Activated CD8-positive, alpha-beta T cell treated with anti-CD3 and anti-CD28 coated beads, Interleukin-2, amount 10 ng/mL, durations not matched to agents 7 days and 5 days (primary cell): Measurements from ENCODE around the gene ALDH3A2. TPM values are rescaled to one million over a fixed set of nuclear protein-coding genes. Genes with fewer than 3 reads are reported as not detected.

Experiments
- ATAC-seq: fragments of 150-1000 bp; cut with Tn5 transposase; one replicate; pipeline ENCODE4 v1.10.0; 2021; ENCODE audit warnings: moderate library complexity
- CTCF ChIA-PET: fragments of 350-600 bp; sonication (Branson Sonifier 250); formaldehyde crosslinking; loops from one replicate; lab custom pipeline; 2021; ENCODE audit warnings: antibody characterized with exemption; lab: Charles Lee
- POLR2A ChIA-PET: fragments of 350-600 bp; sonication (Branson Sonifier 250); formaldehyde crosslinking; loops from one replicate; lab custom pipeline; 2021; ENCODE audit warnings: antibody characterized with exemption; lab: Charles Lee
- DNase-seq: peaks from one replicate; pipeline ENCODE4 v3.0.0-alpha.2; 2020
- H3K27ac Mint-ChIP-seq: one replicate; pipeline ENCODE4 v1.8.0; 2021; ENCODE audit warnings: mild to moderate bottlenecking, mixed read lengths
- H3K27me3 Mint-ChIP-seq: one replicate; pipeline ENCODE4 v1.8.0; 2021; ENCODE audit warnings: low read depth, mixed read lengths
- H3K36me3 Mint-ChIP-seq: one replicate; pipeline ENCODE4 v1.8.0; 2021; ENCODE audit warnings: low read depth, mixed read lengths
- H3K4me1 Mint-ChIP-seq: one replicate; pipeline ENCODE4 v1.8.0; 2021; ENCODE audit warnings: low read depth, mixed read lengths
- H3K4me3 Mint-ChIP-seq: one replicate; pipeline ENCODE4 v1.8.0; 2021; ENCODE audit warnings: mild to moderate bottlenecking, mixed read lengths
- H3K9me3 Mint-ChIP-seq: one replicate; pipeline ENCODE4 v1.8.0; 2022; ENCODE audit warnings: mixed read lengths; ENCODE audit not compliant: insufficient read depth
- total RNA-seq, 2 experiments: library from RNA; stranded (reverse); gene quantifications; one replicate each; pipeline ENCODE4 v1.2.3, GENCODE V29; 2021

ALDH3A2 gene
- total RNA-seq, result 10 to 100 TPM; 25.1 to 27.4 TPM

GRCh38 chr17:19648475-19649273, at the start of gene ALDH3A2:
TSS of gene ALDH3A2 (plus strand) at chr17:19648751. CDS start at chr17:19648972, 221 bp downstream.
- Mint-ChIP-seq H3K4me1 (peaks cover 40% of the 10 kb centered on the region), H3K4me3 (peak within 1 kb of the TSS; percentile 84), H3K9me3 (no peaks in the 10 kb centered on the region), H3K36me3 (peaks cover 13% of the 10 kb centered on the region), H3K27ac (peak within 1 kb of the TSS; percentile 92), H3K27me3 (peaks cover 6% of the 10 kb centered on the region)
- CTCF ChIA-PET, result interaction anchor here (0.6 to 3.4 kb wide), 15 partner anchors 8 to 286 kb away, joined by 3 to 20 read pairs (median 5); partner anchors contain the start of genes B9D1 and MAPK7
- ATAC-seq, result peak; percentile 98
- POLR2A ChIA-PET, result interaction anchor here (1.0 to 2.9 kb wide), 9 partner anchors 8 to 329 kb away, joined by 3 to 18 read pairs (median 5); partner anchors contain the start of gene AKAP10
- DNase-seq, result peak; percentile 95

GRCh38 chr17:19610311-19610710, 38.2 kb upstream of the ALDH3A2 start:
- H3K27me3 Mint-ChIP-seq, result peaks cover 3% of the 10 kb centered on the region
- no peaks in the 10 kb centered on the region for H3K9me3 Mint-ChIP-seq
- H3K4me3 Mint-ChIP-seq, result no peak overlapping the region
- ChIA-PET POLR2A (no interaction called here), CTCF (no interaction called here)
- no peaks in the 10 kb centered on the region for H3K36me3 Mint-ChIP-seq
- DNase-seq (no peak), ATAC-seq (no peak)
- no peak overlapping the region for H3K27ac Mint-ChIP-seq
- H3K4me1 Mint-ChIP-seq, result no peaks in the 10 kb centered on the region

DNA sequence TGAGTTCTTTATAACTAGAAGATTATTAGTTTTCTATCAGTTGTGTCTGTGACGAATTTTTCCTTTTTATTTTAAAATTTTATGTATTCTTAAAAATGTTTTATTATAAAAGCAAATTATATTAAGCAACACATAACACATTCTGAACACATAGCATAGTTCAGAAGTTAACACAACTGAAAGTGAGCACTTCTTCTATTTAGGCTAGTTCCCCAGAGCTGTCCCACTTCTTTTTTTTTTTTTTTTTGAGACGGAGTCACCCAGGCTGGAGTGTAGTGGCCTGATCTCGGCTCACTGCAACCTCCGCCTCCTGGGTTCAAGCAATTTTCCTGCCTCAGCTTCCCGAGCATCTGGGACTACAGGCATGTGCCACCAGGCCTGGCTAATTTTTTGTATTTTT, 37.7 kb upstream of the ALDH3A2 start:
- no peaks in the 10 kb centered on the region for H3K9me3 Mint-ChIP-seq
- no peak for ATAC-seq
- no peak overlapping the region for H3K27ac Mint-ChIP-seq
- no peaks in the 10 kb centered on the region for H3K36me3 Mint-ChIP-seq
- CTCF ChIA-PET, result interaction anchor here (1.3 kb wide), 1 partner anchor 134 kb away, joined by 3 read pairs; no protein-coding TSS in a partner anchor
- no peak for DNase-seq
- POLR2A ChIA-PET, result no interaction called here
- peaks cover 3% of the 10 kb centered on the region for H3K27me3 Mint-ChIP-seq
- H3K4me3 Mint-ChIP-seq, result no peak overlapping the region
- no peaks in the 10 kb centered on the region for H3K4me1 Mint-ChIP-seq

- Mint-ChIP-seq H3K27me3 (peaks cover 5% of the 10 kb centered on the region), H3K9me3 (peaks cover 15% of the 10 kb centered on the region), H3K4me3 (no peak overlapping the region), H3K36me3 (no peaks in the 10 kb centered on the region), H3K27ac (no peak overlapping the region), H3K4me1 (no peaks in the 10 kb centered on the region)
- POLR2A ChIA-PET, result no interaction called here
- ATAC-seq (no peak), DNase-seq (no peak)
- CTCF ChIA-PET, result no interaction called here
These were observed 34.6 kb upstream of the ALDH3A2 start for GRCh38 chr17:19613979-19614378.

- ChIA-PET POLR2A (no interaction called here), CTCF (no interaction called here)
- no peaks in the 10 kb centered on the region for H3K4me1 Mint-ChIP-seq
- H3K27me3 Mint-ChIP-seq, result peaks cover 3% of the 10 kb centered on the region
- ATAC-seq, result no peak
- H3K36me3 Mint-ChIP-seq, result peaks cover 6% of the 10 kb centered on the region
- H3K27ac Mint-ChIP-seq, result no peak overlapping the region
- DNase-seq, result no peak
- no peak overlapping the region for H3K4me3 Mint-ChIP-seq
- peaks cover 24% of the 10 kb centered on the region for H3K9me3 Mint-ChIP-seq
These were observed 33.7 kb upstream of the ALDH3A2 start for GRCh38 chr17:19614900-19615299.

DNA sequence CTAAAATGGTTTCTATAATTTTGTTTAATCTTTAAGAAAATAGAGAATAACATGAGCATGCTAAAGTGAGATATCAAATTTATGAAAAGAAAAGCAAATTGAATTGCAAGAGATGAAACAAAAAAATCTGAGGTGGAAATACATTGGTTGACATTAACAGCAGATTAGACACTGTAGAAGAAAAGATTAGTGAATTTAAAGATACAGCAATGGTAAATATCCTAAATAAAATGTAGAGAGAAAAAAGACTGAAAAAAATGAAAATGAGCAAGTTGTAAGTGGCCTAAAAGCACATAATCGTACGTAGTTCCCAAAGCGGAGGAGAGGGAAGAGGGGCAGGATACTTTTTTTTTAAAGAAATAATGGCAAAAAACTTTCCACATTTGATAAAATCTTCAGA, 30.5 kb upstream of the ALDH3A2 start:
- peaks cover 7% of the 10 kb centered on the region for H3K36me3 Mint-ChIP-seq
- H3K9me3 Mint-ChIP-seq, result peaks cover 26% of the 10 kb centered on the region
- H3K4me1 Mint-ChIP-seq, result no peaks in the 10 kb centered on the region
- POLR2A ChIA-PET, result no interaction called here
- DNase-seq (no peak), ATAC-seq (no peak)
- CTCF ChIA-PET, result no interaction called here
- peaks cover 3% of the 10 kb centered on the region for H3K27me3 Mint-ChIP-seq
- H3K27ac Mint-ChIP-seq, result no peak overlapping the region
- H3K4me3 Mint-ChIP-seq, result no peak overlapping the region

- CTCF ChIA-PET, result interaction anchor here (1.4 kb wide), 1 partner anchor 27 kb away, joined by 3 read pairs; no protein-coding TSS in a partner anchor
- no peak for DNase-seq
- Mint-ChIP-seq H3K27ac (no peak overlapping the region), H3K4me3 (no peak overlapping the region), H3K27me3 (peaks cover 4% of the 10 kb centered on the region), H3K9me3 (peaks cover 26% of the 10 kb centered on the region), H3K36me3 (peaks cover 7% of the 10 kb centered on the region), H3K4me1 (no peaks in the 10 kb centered on the region)
- POLR2A ChIA-PET, result no interaction called here
- ATAC-seq, result no peak
These were observed 28.7 kb upstream of the ALDH3A2 start for GRCh38 chr17:19619705-19620325.

DNA sequence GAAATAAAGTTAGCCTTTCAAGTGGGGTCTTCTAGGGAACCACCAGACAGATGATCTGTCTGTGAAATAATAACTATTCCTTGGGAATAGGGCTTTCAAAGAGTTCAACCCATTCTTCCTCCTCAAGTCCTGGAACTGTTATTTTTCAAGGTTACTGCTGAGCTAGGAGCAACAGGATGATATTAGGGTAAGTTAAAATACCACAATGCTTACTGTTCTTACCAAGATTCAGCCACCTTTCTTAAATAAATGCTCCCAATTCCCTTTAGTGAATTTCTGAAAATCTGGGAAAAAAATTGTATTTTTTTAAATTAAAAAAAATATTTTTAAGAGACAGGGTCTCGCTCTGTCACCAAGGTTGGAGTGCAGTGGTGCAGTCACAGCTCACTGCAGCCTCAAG, 26.9 kb upstream of the ALDH3A2 start:
- POLR2A ChIA-PET, result no interaction called here
- Mint-ChIP-seq H3K4me1 (no peaks in the 10 kb centered on the region), H3K27me3 (peaks cover 7% of the 10 kb centered on the region), H3K36me3 (peaks cover 7% of the 10 kb centered on the region), H3K4me3 (no peak overlapping the region), H3K27ac (no peak overlapping the region), H3K9me3 (peaks cover 26% of the 10 kb centered on the region)
- CTCF ChIA-PET, result no interaction called here
- ATAC-seq (no peak), DNase-seq (no peak)

DNA sequence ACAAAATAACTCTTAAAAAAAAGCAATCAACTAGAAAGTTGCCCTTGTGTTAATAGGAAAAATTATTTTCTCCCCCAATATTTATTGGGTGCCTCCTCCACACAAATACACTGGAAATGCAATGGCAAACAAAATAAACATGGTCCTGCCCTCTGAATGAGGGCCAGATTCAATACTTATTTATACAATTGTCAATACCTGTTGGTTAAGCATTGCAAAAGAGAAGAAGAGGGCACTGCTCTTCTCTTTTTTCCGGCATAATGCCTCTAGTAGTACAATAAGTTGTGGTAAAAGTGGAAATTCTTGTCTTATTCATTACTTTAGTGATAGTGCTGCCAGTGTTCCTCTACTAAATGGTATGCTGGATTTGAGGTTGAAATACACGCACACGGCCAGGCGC, 22.5 kb upstream of the ALDH3A2 start:
- DNase-seq (no peak), ATAC-seq (no peak)
- ChIA-PET CTCF (interaction anchor here (0.5 kb wide), 1 partner anchor 157 kb away, joined by 4 read pairs; no protein-coding TSS in a partner anchor), POLR2A (no interaction called here)
- Mint-ChIP-seq H3K36me3 (no peaks in the 10 kb centered on the region), H3K4me1 (no peaks in the 10 kb centered on the region), H3K4me3 (no peak overlapping the region), H3K9me3 (no peaks in the 10 kb centered on the region), H3K27me3 (peaks cover 8% of the 10 kb centered on the region), H3K27ac (no peak overlapping the region)

DNA sequence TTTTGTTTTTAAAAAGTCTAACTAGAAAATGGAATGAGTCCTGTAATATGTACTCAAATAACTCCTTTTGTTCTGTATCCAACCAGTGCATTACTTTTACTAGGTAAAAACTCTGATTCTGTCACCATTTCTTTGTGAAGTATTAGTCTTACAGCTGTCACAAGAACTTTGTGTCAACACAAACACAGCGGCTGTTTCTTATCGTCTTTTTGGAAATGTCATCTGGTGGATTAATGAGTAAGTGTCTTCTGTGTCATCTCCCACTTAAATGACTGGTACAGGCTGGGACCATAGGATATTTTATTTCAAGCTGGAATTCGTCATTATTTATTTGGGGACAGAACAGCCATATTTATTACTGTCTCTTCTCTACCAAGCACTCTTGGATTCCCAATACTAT, 19.1 kb upstream of the ALDH3A2 start:
- H3K27me3 Mint-ChIP-seq, result peaks cover 6% of the 10 kb centered on the region
- CTCF ChIA-PET, result no interaction called here
- H3K4me1 Mint-ChIP-seq, result no peaks in the 10 kb centered on the region

DNA sequence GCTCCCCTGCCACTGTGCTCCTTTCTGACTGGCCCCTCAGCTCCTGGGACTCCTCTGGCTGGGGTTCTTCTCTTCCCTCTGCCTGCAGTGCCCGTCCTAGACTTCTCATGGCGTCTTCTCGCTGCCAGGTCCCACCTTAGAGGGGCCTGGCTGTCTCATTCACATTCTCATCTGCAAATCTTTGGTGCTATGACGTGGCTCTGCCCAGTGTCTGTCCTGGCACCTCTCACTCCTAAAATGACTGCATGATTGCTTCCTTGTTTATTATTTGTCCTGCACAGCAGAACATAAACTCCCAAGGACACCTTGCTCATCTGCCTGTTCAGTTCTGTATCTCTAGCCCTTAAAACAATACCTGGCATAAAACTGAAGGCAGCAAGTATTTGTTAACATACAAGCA, 18.5 kb upstream of the ALDH3A2 start:
- ChIA-PET POLR2A (no interaction called here), CTCF (no interaction called here)
- peaks cover 6% of the 10 kb centered on the region for H3K27me3 Mint-ChIP-seq
- no peak for ATAC-seq
- no peak overlapping the region for H3K27ac Mint-ChIP-seq
- no peak for DNase-seq
- H3K9me3 Mint-ChIP-seq, result no peaks in the 10 kb centered on the region
- H3K4me1 Mint-ChIP-seq, result no peaks in the 10 kb centered on the region
- no peak overlapping the region for H3K4me3 Mint-ChIP-seq
- no peaks in the 10 kb centered on the region for H3K36me3 Mint-ChIP-seq

More for the DNA sequence above, 19.1 kb upstream of the ALDH3A2 start:
- no peaks in the 10 kb centered on the region for H3K36me3 Mint-ChIP-seq
- POLR2A ChIA-PET, result no interaction called here
- no peak overlapping the region for H3K27ac Mint-ChIP-seq
- DNase-seq (no peak), ATAC-seq (no peak)
- H3K9me3 Mint-ChIP-seq, result no peaks in the 10 kb centered on the region
- H3K4me3 Mint-ChIP-seq, result no peak overlapping the region

DNA sequence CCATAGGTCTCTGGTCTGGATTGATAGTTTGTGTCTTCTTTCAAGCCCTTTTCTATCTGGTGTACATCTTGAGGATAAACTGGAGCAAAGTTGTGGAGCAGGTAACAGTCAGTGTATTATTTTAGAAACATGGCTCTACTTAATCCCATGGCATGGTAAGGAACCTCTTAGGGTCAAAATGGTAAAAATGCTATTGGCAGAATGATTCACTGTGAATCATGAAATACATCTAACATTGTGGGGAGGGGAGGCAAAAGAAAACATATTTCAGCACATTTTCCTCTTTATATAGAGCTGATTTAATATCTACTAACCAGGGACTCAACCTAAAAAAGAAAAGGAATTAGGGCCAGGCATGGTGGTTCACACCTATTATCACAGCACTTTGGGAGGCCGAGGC, 17.9 kb upstream of the ALDH3A2 start:
- no peak for ATAC-seq
- H3K36me3 Mint-ChIP-seq, result no peaks in the 10 kb centered on the region
- no peak overlapping the region for H3K4me3 Mint-ChIP-seq
- H3K9me3 Mint-ChIP-seq, result no peaks in the 10 kb centered on the region
- POLR2A ChIA-PET, result no interaction called here
- CTCF ChIA-PET, result no interaction called here
- H3K4me1 Mint-ChIP-seq, result no peaks in the 10 kb centered on the region
- DNase-seq, result no peak
- H3K27me3 Mint-ChIP-seq, result peaks cover 7% of the 10 kb centered on the region
- no peak overlapping the region for H3K27ac Mint-ChIP-seq
